RWPE1 (cell line): ENCODE measurements around the gene ZMYM2.

Source experiments
- CTCF ChIA-PET: fragments of 350-600 bp; sonication (Branson Sonifier 250); formaldehyde crosslinking; extraction: SDS; loops from one replicate; lab custom pipeline; 2021; lab: Yijun Ruan, JAX
- POLR2A ChIA-PET: fragments of 400-600 bp; formaldehyde crosslinking; extraction: SDS; loops from one replicate; lab custom pipeline; 2020; ENCODE audit warnings: antibody characterized with exemption; ENCODE audit not compliant: low non-redundant PET; lab: Yijun Ruan, JAX
- DNase-seq: peaks from one replicate; pipeline ENCODE4 v3.0.0; 2012; ENCODE audit warnings: low spot score
- H3K27ac ChIP-seq: fragments of 450-650 bp; 2 replicates; pipeline ENCODE4 v1.5.1; 2017
- TF ChIP-seq, protein P1 (sequence below): fragments of 450-650 bp; conservative IDR thresholded peaks from 2 replicates; pipeline ENCODE4 v1.5.1; 2017; ENCODE audit warnings: low read depth, mild to moderate bottlenecking

ZMYM2 gene

DNA sequence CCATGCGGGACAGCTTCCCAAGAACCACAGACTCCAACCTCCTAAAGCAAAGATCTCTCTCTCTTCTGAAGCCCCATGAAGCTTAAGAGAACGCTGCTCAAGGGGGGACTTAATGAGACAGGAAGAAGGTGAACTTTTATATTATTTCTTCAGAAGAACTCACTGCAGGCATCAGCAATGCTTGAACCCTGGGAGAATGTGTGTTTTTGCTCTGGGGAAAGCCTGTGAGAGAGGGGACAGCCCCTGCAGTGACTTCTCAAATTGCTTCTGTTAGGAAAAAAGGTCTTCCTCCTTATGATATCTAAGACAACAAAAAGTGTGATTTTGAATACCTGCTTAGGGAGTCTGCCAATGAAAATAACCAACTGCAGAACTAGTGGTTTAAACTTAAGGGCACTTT is 179.3 kb downstream of the ZMYM2 start:
- no peak overlapping the region for H3K27ac ChIP-seq
- TF ChIP-seq, protein P1, sequence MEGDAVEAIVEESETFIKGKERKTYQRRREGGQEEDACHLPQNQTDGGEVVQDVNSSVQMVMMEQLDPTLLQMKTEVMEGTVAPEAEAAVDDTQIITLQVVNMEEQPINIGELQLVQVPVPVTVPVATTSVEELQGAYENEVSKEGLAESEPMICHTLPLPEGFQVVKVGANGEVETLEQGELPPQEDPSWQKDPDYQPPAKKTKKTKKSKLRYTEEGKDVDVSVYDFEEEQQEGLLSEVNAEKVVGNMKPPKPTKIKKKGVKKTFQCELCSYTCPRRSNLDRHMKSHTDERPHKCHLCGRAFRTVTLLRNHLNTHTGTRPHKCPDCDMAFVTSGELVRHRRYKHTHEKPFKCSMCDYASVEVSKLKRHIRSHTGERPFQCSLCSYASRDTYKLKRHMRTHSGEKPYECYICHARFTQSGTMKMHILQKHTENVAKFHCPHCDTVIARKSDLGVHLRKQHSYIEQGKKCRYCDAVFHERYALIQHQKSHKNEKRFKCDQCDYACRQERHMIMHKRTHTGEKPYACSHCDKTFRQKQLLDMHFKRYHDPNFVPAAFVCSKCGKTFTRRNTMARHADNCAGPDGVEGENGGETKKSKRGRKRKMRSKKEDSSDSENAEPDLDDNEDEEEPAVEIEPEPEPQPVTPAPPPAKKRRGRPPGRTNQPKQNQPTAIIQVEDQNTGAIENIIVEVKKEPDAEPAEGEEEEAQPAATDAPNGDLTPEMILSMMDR: no peak
- no peak for DNase-seq
- POLR2A ChIA-PET: no interaction called here
- CTCF ChIA-PET: no interaction called here

DNA sequence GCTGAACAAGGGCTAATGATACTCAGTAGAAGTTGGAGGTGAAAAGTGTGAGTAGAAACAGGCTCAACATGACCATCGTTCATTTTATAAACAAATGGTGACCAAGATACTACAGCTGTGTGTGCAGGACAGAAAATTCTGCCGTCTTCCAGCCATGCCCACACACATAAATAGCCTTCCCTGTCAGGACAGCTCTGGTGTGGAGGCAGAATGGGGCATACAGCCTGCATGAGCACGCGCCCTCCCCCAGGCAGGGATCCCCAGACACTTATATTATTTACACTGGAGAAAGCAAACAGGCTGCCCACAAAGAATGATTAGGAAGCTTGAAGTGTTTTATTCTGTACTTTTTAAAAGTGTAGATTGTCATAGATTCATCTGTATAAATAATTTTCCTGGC is 182.0 kb downstream of the ZMYM2 start:
- POLR2A ChIA-PET: no interaction called here
- TF ChIP-seq, protein P1: no peak
- no peak overlapping the region for H3K27ac ChIP-seq
- no peak for DNase-seq
- CTCF ChIA-PET: no interaction called here
